HG02981 (cell line): Measurements from ENCODE around the gene ATN1.
A peak's percentile ranks its signal among the peaks of the same experiment; 100 is the strongest.
"Not testable (repeated sequence)": the region's sequence is repeated elsewhere in the genome, so short reads cannot be mapped to it uniquely, and the experiment has no call there.

Source experiments
- ATAC-seq: cut with Tn5 transposase; IDR thresholded peaks from one replicate; pipeline ENCODE4 v1.9.1; 2021; ENCODE audit warnings: mild to moderate bottlenecking, moderate library complexity; ENCODE audit not compliant: unreplicated experiment

ATN1 gene

GRCh38 chr12:6903722-6904121 lies 24.0 kb upstream of the ATN1 start:
- ATAC-seq: no peak

- peak; percentile 93 for ATAC-seq
These were observed 23.2 kb upstream of the ATN1 start, which contains the start of gene LRRC23 for GRCh38 chr12:6904280-6905276. LRRC23 (plus strand) TSS chr12:6904822; CDS start chr12:6905634, 812 bp downstream.

- no peak for ATAC-seq
These were observed 22.2 kb upstream of the ATN1 start for GRCh38 chr12:6905414-6906040.

DNA sequence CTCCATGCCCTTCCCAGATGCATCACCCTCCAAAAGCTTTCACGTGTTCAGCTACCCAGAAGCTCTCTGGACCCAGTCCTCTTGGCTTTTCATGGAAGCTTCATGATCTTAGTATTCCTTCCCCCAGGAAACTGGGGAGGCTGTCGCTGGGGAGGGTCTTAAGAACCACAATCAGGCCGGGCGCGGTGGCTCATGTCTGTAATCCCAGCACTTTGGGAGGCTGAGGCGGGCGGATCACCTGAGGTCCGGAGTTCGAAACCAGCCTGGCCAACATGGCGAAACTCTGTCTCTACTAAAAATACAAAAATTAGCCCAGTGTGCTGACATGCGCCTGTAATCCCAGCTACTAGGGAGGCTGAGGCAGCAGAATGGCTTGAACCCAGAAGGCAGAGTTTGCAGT lies 19.6 kb upstream of the ATN1 start:
- ATAC-seq: not testable (repeated sequence)

- ATAC-seq: no peak
These were observed 18.2 kb upstream of the ATN1 start for GRCh38 chr12:6909421-6910145.

GRCh38 chr12:6912164-6912935 lies 15.4 kb upstream of the ATN1 start:
- no peak for ATAC-seq

GRCh38 chr12:6914246-6914946 lies 13.4 kb upstream of the ATN1 start, which contains the start of gene ENO2:
ENO2 (plus strand) TSS chr12:6914580; CDS start chr12:6915833, 1,253 bp downstream.
- peak; percentile 72 for ATAC-seq

DNA sequence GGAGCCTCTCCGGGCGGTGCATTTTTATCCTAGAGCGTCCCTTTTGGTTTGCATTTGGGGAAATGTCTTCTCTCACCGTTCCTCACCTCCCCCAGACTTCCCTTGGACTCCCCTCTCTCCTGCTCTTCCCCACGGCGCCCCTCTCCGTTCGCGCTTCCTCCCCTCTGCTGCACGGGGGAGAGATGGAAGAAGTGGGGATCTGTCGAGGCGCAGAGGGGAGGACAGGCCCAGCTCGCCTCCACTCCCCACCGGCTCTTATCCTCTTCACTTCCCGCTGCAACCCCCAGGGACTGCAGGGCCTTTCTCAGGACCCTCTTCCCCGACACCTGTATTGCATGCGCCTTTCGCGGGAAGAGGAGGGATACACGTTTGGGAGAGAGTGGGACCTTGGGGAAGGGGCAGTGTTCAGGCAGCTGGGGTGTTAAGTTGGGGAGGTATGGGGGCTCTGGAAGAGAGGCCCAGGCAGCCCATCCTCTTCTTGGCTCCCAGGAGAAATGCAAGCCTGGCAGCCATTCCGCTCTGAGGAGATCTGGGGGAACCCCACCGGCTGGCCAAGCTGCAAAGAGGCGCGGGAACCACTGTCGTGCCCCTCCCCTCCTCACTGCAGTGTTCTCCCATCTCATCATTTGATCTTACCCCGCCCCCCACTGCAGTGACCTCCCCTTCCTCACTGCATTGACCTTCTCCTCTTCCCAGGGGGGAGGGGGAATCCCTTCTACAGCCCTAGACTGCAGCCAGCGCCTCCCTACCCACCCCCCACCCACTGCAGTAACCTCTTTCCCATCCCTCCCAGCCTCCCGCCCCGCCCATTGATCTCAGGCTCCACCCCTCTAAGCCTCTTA lies 12.6 kb upstream of the ATN1 start:
- ATAC-seq: no peak

DNA sequence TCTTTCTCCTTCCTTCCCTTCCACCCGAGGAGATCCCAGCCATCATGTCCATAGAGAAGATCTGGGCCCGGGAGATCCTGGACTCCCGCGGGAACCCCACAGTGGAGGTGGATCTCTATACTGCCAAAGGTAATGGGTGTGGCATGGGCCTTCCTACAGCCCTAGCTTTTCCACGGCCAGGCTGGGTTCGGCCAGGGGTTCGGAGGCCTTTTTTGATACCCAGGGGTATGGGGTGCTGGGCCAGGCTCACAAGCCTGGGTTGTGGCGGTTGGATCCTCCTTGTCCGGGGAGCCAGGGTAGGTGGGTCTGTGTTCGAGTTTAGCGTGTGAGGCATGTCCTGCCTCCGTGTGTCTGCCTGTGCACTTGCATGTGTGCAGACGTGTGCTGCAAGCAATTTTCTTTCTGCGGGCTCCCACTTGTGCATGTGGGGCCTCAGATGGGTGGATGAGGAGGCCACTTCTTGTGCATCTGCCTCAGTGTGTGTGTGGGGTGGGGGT lies 11.9 kb upstream of the ATN1 start:
- ATAC-seq: no peak

DNA sequence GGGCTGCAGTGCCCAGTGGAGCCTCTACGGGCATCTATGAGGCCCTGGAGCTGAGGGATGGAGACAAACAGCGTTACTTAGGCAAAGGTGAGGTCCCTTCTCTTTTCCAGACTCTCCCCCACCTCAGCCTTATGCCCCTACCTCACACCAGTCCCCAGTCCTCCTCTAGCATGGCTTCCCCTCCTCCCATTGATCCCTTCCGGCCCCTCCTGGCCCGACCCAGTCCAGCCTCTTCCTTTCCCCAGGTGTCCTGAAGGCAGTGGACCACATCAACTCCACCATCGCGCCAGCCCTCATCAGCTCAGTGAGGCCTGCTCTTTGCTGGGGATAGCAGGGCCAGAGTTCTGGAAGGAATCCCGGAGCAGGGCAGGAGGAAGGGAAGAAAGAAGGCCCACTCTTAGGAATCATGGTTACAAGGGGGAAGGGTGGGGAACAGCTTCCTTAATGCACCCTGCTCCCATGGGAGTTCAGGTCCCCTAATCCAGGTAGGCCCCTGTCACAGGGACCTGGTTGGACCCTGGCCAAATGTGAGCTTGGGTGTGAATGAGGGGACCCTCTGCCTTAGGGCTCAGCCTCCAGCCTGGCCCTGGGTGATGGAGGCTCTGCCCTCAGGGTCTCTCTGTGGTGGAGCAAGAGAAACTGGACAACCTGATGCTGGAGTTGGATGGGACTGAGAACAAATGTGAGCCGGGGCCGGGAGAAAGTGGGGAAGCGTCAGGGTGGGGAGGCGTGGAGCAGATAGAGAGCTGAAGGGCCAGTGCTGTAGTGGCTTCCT lies 11.1 kb upstream of the ATN1 start:
- ATAC-seq: no peak

DNA sequence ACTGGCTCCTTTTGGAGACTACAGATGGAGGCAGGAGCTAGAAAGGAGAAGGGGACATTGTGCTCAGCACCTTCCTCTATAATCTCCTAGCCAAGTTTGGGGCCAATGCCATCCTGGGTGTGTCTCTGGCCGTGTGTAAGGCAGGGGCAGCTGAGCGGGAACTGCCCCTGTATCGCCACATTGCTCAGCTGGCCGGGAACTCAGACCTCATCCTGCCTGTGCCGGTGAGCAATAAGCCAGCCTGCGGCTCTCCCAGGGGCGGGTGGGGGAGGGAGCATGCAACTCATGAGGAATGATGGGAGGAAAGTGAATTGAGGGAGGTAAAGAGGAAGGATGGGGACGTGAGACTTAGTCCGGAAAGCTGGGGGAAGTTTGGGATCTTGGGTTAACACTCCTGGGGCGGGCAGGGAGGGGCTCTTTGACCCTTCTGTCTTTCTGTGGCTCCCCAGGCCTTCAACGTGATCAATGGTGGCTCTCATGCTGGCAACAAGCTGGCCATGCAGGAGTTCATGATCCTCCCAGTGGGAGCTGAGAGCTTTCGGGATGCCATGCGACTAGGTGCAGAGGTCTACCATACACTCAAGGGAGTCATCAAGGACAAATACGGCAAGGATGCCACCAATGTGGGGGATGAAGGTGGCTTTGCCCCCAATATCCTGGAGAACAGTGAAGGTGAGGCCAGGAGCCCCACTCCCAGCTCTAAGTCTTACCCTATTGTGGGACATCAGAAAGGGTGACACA lies 10.1 kb upstream of the ATN1 start:
- ATAC-seq: no peak

GRCh38 chr12:6919588-6919987 lies 8.2 kb upstream of the ATN1 start:
- no peak for ATAC-seq

DNA sequence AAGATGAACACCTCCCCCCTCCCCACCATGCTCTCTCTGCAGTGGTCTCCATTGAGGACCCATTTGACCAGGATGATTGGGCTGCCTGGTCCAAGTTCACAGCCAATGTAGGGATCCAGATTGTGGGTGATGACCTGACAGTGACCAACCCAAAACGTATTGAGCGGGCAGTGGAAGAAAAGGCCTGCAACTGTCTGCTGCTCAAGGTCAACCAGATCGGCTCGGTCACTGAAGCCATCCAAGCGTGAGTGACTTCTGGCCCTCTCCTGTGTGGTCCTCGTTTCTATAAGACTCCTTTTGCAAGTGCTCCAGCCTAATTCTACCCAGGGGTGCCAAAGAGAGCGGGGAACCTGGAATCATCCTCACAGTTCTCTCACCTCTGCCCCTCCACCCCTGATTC lies 6.2 kb upstream of the ATN1 start:
- ATAC-seq: no peak

- ATAC-seq: no peak
These were observed 5.5 kb upstream of the ATN1 start for GRCh38 chr12:6921996-6922946.

DNA sequence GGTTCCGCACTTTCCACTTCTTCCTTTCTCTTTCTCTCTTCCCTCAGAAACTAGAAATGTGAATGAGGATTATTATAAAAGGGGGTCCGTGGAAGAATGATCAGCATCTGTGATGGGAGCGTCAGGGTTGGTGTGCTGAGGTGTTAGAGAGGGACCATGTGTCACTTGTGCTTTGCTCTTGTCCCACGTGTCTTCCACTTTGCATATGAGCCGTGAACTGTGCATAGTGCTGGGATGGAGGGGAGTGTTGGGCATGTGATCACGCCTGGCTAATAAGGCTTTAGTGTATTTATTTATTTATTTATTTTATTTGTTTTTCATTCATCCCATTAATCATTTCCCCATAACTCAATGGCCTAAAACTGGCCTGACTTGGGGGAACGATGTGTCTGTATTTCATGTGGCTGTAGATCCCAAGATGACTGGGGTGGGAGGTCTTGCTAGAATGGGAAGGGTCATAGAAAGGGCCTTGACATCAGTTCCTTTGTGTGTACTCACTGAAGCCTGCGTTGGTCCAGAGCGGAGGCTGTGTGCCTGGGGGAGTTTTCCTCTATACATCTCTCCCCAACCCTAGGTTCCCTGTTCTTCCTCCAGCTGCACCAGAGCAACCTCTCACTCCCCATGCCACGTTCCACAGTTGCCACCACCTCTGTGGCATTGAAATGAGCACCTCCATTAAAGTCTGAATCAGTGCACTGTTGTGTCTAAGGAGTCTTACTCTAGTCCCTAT lies 4.6 kb upstream of the ATN1 start:
- no peak for ATAC-seq

- ATAC-seq: no peak
These were observed 3.9 kb upstream of the ATN1 start for GRCh38 chr12:6923851-6924250.
